HUES48 (cell line): Measurements from ENCODE around the gene DDX25.
"Not testable (repeated sequence)": the region's sequence is repeated elsewhere in the genome, so short reads cannot be mapped to it uniquely, and the experiment has no call there.

ENCODE experiments used
- H3K27ac ChIP-seq: one replicate; pipeline ENCODE4 v1.7.0; 2013; ENCODE audit warnings: low read depth, low read length, inconsistent platforms
- H3K27me3 ChIP-seq: 2 replicates; pipeline ENCODE4 v1.6.1; 2013; ENCODE audit warnings: mild to moderate bottlenecking, low read length; ENCODE audit not compliant: control insufficient read depth, insufficient read depth
- H3K36me3 ChIP-seq: 2 replicates; pipeline ENCODE4 v1.6.1; 2013; ENCODE audit warnings: low read length; ENCODE audit not compliant: control insufficient read depth, insufficient read depth
- H3K4me1 ChIP-seq: 2 replicates; pipeline ENCODE4 v1.6.1; 2013; ENCODE audit warnings: mild to moderate bottlenecking, low read length; ENCODE audit not compliant: control insufficient read depth, insufficient read depth
- H3K4me3 ChIP-seq: 2 replicates; pipeline ENCODE4 v1.5.1; 2013; ENCODE audit warnings: mild to moderate bottlenecking, low read depth, low read length
- H3K9ac ChIP-seq: 2 replicates; pipeline ENCODE4 v1.6.1; 2013; ENCODE audit warnings: mild to moderate bottlenecking, low read depth, low read length, moderate library complexity
- H3K9me3 ChIP-seq: 2 replicates; pipeline ENCODE4 v1.6.1; 2013; ENCODE audit warnings: low read length; ENCODE audit not compliant: control insufficient read depth, insufficient read depth

DDX25 gene

GRCh38 chr11:125903711-125904659 lies at the start of gene DDX25:
DDX25 (plus strand) TSS chr11:125904508; CDS start chr11:125904518, 10 bp downstream.
- Histone ChIP-seq H3K36me3 (peaks cover 24% of the 10 kb centered on the region), H3K27me3 (peaks cover 21% of the 10 kb centered on the region), H3K4me3 (peak within 1 kb of the TSS; percentile 100), H3K9me3 (no peaks in the 10 kb centered on the region), H3K27ac (no peak within 1 kb of the TSS), H3K4me1 (peaks cover 5% of the 10 kb centered on the region; the same call in 1 of the 2 replicates), H3K9ac (no peak within 1 kb of the TSS)

- H3K4me1 ChIP-seq, H3K27me3 ChIP-seq, H3K27ac ChIP-seq, H3K4me3 ChIP-seq, H3K36me3 ChIP-seq, H3K9me3 ChIP-seq, H3K9ac ChIP-seq: not testable (repeated sequence)
Observed at GRCh38 chr11:125857670-125858069, 46.6 kb upstream of the DDX25 start.

GRCh38 chr11:125862786-125863185 lies 41.5 kb upstream of the DDX25 start:
- H3K27ac ChIP-seq, H3K27me3 ChIP-seq, H3K9me3 ChIP-seq, H3K4me3 ChIP-seq, H3K36me3 ChIP-seq, H3K9ac ChIP-seq, H3K4me1 ChIP-seq: not testable (repeated sequence)

- H3K9ac ChIP-seq, H3K36me3 ChIP-seq, H3K4me3 ChIP-seq, H3K27ac ChIP-seq, H3K9me3 ChIP-seq, H3K27me3 ChIP-seq, H3K4me1 ChIP-seq: not testable (repeated sequence)
Observed at GRCh38 chr11:125865354-125865753, 39.0 kb upstream of the DDX25 start.

- Histone ChIP-seq H3K4me1 (no peaks in the 10 kb centered on the region), H3K4me3 (no peak overlapping the region), H3K36me3 (no peaks in the 10 kb centered on the region), H3K27ac (no peak overlapping the region), H3K9ac (no peak overlapping the region), H3K9me3 (peaks cover 10% of the 10 kb centered on the region; the same call in 1 of the 2 replicates), H3K27me3 (no peaks in the 10 kb centered on the region)
Observed at GRCh38 chr11:125869521-125869920, 34.8 kb upstream of the DDX25 start.

DNA sequence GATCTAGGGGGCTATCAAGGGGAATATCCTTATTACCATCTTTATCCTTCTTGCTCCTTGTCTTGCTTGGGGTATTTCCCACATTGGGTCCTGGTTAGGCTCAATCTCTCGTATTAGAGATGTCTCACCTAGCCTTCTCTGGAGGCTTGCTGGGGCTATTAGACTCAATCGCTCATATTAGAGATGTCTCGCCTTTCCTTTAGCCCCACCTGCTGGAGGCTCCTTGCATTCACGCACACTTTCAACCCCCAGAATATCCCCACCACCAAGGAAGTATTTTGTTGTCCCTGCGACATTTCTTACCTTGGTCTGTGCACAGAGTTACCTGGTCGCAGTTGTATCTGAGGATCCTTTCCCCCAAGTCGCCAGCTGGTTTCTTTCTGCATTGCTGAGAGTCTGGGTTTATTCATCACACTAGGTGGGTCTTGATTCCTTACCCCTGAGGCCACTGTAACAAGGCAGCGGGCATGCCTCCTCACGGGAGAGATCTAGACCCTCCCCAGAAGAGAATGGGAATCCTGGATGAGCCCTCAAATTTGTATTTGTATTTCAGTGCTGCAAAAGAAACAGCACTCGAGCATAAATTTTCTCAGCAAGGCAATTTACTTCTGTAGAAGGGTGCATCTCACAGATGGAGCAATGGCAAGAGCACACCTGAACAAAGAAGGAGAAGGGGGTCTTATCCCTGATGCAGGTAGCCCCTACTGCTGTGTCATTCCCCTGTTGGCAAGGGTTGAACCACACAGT lies 32.7 kb upstream of the DDX25 start:
- Histone ChIP-seq H3K36me3 (no peaks in the 10 kb centered on the region), H3K27me3 (no peaks in the 10 kb centered on the region), H3K9ac (no peak overlapping the region), H3K27ac (no peak overlapping the region), H3K4me3 (no peak overlapping the region), H3K4me1 (no peaks in the 10 kb centered on the region), H3K9me3 (peaks cover 10% of the 10 kb centered on the region; the same call in 1 of the 2 replicates)

- Histone ChIP-seq H3K9me3 (peaks cover 10% of the 10 kb centered on the region; the same call in 1 of the 2 replicates), H3K36me3 (no peaks in the 10 kb centered on the region), H3K27ac (no peak overlapping the region), H3K4me1 (no peaks in the 10 kb centered on the region), H3K9ac (no peak overlapping the region), H3K4me3 (no peak overlapping the region), H3K27me3 (no peaks in the 10 kb centered on the region)
Observed at GRCh38 chr11:125872138-125872491, 32.2 kb upstream of the DDX25 start.

DNA sequence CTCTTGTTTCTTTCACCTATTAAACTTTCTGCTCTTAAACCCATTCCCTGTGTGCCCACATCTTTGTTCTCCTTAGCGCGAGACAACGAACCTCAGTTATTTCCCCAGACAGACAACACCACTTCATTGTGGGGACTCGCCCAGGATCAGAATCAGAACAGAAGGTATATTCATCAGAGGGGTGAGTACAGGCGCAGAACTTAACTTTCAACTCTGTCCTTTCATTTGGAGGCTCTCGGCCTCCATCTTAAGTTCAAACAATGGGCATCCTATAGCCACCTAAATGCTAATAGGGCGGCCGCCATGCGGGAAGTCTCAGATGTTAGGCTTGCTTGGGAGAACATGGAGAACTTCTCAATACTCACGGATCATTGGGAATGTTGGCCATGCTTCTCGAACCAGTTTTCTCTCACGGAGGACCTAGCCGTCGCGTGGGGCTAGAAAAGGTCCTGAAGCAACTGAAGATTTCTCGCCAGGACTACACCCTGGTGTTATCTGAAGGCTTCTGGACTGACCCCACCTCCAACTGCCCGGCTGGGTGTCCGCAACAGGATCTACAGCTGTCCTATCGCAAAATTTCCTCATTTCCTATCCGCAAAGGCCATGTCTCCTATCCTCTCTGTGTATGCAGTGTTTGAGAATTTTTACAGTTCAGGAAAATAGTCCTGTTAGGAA lies 30.3 kb upstream of the DDX25 start:
- Histone ChIP-seq H3K27ac (no peak overlapping the region), H3K4me3 (no peak overlapping the region), H3K4me1 (no peaks in the 10 kb centered on the region), H3K9ac (no peak overlapping the region), H3K36me3 (no peaks in the 10 kb centered on the region), H3K9me3 (peaks cover 10% of the 10 kb centered on the region; the same call in 1 of the 2 replicates), H3K27me3 (no peaks in the 10 kb centered on the region; the same call in 1 of the 2 replicates)

GRCh38 chr11:125874556-125875124 lies 29.7 kb upstream of the DDX25 start:
- no peaks in the 10 kb centered on the region for H3K4me1 ChIP-seq
- no peak overlapping the region for H3K4me3 ChIP-seq
- H3K9me3 ChIP-seq = peaks cover 10% of the 10 kb centered on the region; the same call in 1 of the 2 replicates
- H3K36me3 ChIP-seq = no peaks in the 10 kb centered on the region
- H3K9ac ChIP-seq = no peak overlapping the region
- H3K27ac ChIP-seq = no peak overlapping the region
- peaks cover 3% of the 10 kb centered on the region; the same call in 1 of the 2 replicates for H3K27me3 ChIP-seq

GRCh38 chr11:125881291-125881690 lies 23.0 kb upstream of the DDX25 start:
- Histone ChIP-seq H3K9me3 (no peaks in the 10 kb centered on the region; the same call in 1 of the 2 replicates), H3K27ac (no peak overlapping the region), H3K4me3 (no peak overlapping the region), H3K27me3 (peaks cover 4% of the 10 kb centered on the region; the same call in 1 of the 2 replicates), H3K36me3 (no peaks in the 10 kb centered on the region), H3K4me1 (no peaks in the 10 kb centered on the region), H3K9ac (no peak overlapping the region)
